Smooth muscle cell (in vitro differentiated cells): Measurements from ENCODE around the gene GRN. TPM values are rescaled to one million over a fixed set of nuclear protein-coding genes. Genes with fewer than 3 reads are reported as not detected.

ENCODE experiments used
- DNase-seq: peaks from one replicate; lab custom pipeline; 2025; ENCODE audit not compliant: unreplicated experiment; lab: John Stamatoyannopoulos, UW
- H2AFZ ChIP-seq: fragments of 200-600 bp; sonication (generic); 2 replicates; pipeline ENCODE4 v1.6.0; 2016; ENCODE audit warnings: antibody characterized with exemption, low read depth, mild to moderate bottlenecking
- H3F3A ChIP-seq: fragments of 200-600 bp; sonication (generic); 2 replicates; pipeline ENCODE4 v1.6.0; 2017; ENCODE audit warnings: antibody characterized with exemption, low read depth
- H3K27ac ChIP-seq: fragments of 200-600 bp; sonication (generic); 2 replicates; pipeline ENCODE4 v1.5.1; 2016; ENCODE audit warnings: low read depth, mild to moderate bottlenecking
- H3K27me3 ChIP-seq: fragments of 200-600 bp; sonication (generic); 2 replicates; pipeline ENCODE4 v1.6.1; 2016; ENCODE audit warnings: low read depth, mild to moderate bottlenecking
- H3K36me3 ChIP-seq: fragments of 200-600 bp; sonication (generic); 2 replicates; pipeline ENCODE4 v1.5.1; 2016; ENCODE audit warnings: low read depth
- H3K4me1 ChIP-seq: fragments of 200-600 bp; sonication (generic); 2 replicates; pipeline ENCODE4 v1.5.1; 2016; ENCODE audit warnings: low read depth
- H3K4me2 ChIP-seq: fragments of 200-600 bp; sonication (generic); 2 replicates; pipeline ENCODE4 v1.6.0; 2016; ENCODE audit warnings: mild to moderate bottlenecking
- H3K4me3 ChIP-seq: fragments of 200-600 bp; sonication (generic); 2 replicates; pipeline ENCODE4 v1.5.1; 2016; ENCODE audit warnings: mild to moderate bottlenecking
- H3K79me2 ChIP-seq: fragments of 200-600 bp; sonication (generic); 2 replicates; pipeline ENCODE4 v1.6.0; 2016; ENCODE audit warnings: low read depth, mild to moderate bottlenecking
- H3K9ac ChIP-seq: fragments of 200-600 bp; sonication (generic); 2 replicates; pipeline ENCODE4 v1.6.0; 2016; ENCODE audit warnings: low read depth
- H3K9me3 ChIP-seq: fragments of 200-600 bp; sonication (generic); replicated peaks from 2 replicates; pipeline ENCODE4 v1.5.1; 2016; ENCODE audit warnings: low read depth
- H4K20me1 ChIP-seq: fragments of 200-600 bp; sonication (generic); 2 replicates; pipeline ENCODE4 v1.6.0; 2016; ENCODE audit warnings: low read depth
- CTCF ChIP-seq: fragments of 200-600 bp; sonication (generic); IDR thresholded peaks from 2 replicates; pipeline ENCODE4 v1.5.1; 2017; ENCODE audit warnings: borderline replicate concordance, mild to moderate bottlenecking, antibody characterized with exemption; ENCODE audit not compliant: insufficient read depth, poor library complexity, severe bottlenecking
- WGBS: methylation state at CpG from one replicate; pipeline ENCODE4 v1.1.7; 2016; ENCODE audit warnings: low lambda C conversion rate; 5-methylcytosine and 5-hydroxymethylcytosine counted together
- polyA plus RNA-seq: library from polyadenylated mRNA; unstranded; fragments of >200 nt; fragmentation: Nextera tagmentation; extraction: Ambion mirVana; gene quantifications from 2 replicates; pipeline ENCODE4 v1.2.1, GENCODE V29; 2016
- total RNA-seq: library from RNA; depleted of rRNA; stranded (reverse); fragments of >200 nt; gene quantifications from 2 replicates; pipeline ENCODE4 v1.2.3, GENCODE V29; 2014

GRN gene
- total and polyA plus RNA-seq, 2 experiments from 2014 or later = 125 to 338 TPM

GRCh38 chr17:44355642-44356099, 10.6 kb downstream of the GRN start:
- Histone ChIP-seq H3K27me3 (no peaks in the 10 kb centered on the region), H3K4me1 (peaks cover 7% of the 10 kb centered on the region), H3K9ac (no peak overlapping the region), H4K20me1 (peaks cover 29% of the 10 kb centered on the region), H3K9me3 (no peaks in the 10 kb centered on the region), H3F3A (peaks cover 12% of the 10 kb centered on the region), H3K36me3 (no peaks in the 10 kb centered on the region), H3K27ac (no peak overlapping the region), H3K4me2 (no peak overlapping the region), H2AFZ (no peak overlapping the region), H3K4me3 (no peak overlapping the region), H3K79me2 (no peaks in the 10 kb centered on the region)
- no peak for TF ChIP-seq CTCF
- WGBS = 92% methylated on average over 17 of the region's 17 CpGs
- DNase-seq = no peak

GRCh38 chr17:44356241-44356640, 11.1 kb downstream of the GRN start:
- Histone ChIP-seq H3F3A (peaks cover 12% of the 10 kb centered on the region), H3K27ac (no peak overlapping the region), H3K4me2 (no peak overlapping the region), H3K79me2 (no peaks in the 10 kb centered on the region), H4K20me1 (peaks cover 35% of the 10 kb centered on the region), H3K9ac (no peak overlapping the region), H3K4me3 (no peak overlapping the region), H3K27me3 (no peaks in the 10 kb centered on the region), H3K4me1 (peaks cover 12% of the 10 kb centered on the region), H3K36me3 (no peaks in the 10 kb centered on the region), H3K9me3 (no peaks in the 10 kb centered on the region), H2AFZ (no peak overlapping the region)
- 98% methylated on average over 11 of the region's 11 CpGs for WGBS
- no peak for DNase-seq
- TF ChIP-seq CTCF = no peak

GRCh38 chr17:44358066-44358465, 13.0 kb downstream of the GRN start:
- 93% methylated on average over 9 of the region's 9 CpGs for WGBS
- Histone ChIP-seq H2AFZ (no peak overlapping the region), H3K27me3 (no peaks in the 10 kb centered on the region)

More at GRCh38 chr17:44358066-44358465, 13.0 kb downstream of the GRN start:
- Histone ChIP-seq H3F3A (peaks cover 12% of the 10 kb centered on the region), H3K27ac (no peak overlapping the region), H3K79me2 (peaks cover 7% of the 10 kb centered on the region), H3K9ac (no peak overlapping the region), H4K20me1 (peaks cover 51% of the 10 kb centered on the region), H3K4me3 (no peak overlapping the region), H3K4me1 (peaks cover 25% of the 10 kb centered on the region), H3K36me3 (no peaks in the 10 kb centered on the region), H3K4me2 (no peak overlapping the region), H3K9me3 (no peaks in the 10 kb centered on the region)
- TF ChIP-seq CTCF = no peak
- no peak for DNase-seq
